Smooth muscle cell (in vitro differentiated cells): ENCODE measurements around the gene GSE1. TPM values are rescaled to one million over a fixed set of nuclear protein-coding genes. Genes with fewer than 3 reads are reported as not detected.

ENCODE experiments used
- DNase-seq: peaks from one replicate; lab custom pipeline; 2025; ENCODE audit not compliant: unreplicated experiment; lab: John Stamatoyannopoulos, UW
- H2AFZ ChIP-seq: fragments of 200-600 bp; sonication (generic); 2 replicates; pipeline ENCODE4 v1.6.0; 2016; ENCODE audit warnings: antibody characterized with exemption, low read depth, mild to moderate bottlenecking
- H3F3A ChIP-seq: fragments of 200-600 bp; sonication (generic); 2 replicates; pipeline ENCODE4 v1.6.0; 2017; ENCODE audit warnings: antibody characterized with exemption, low read depth
- H3K27ac ChIP-seq: fragments of 200-600 bp; sonication (generic); 2 replicates; pipeline ENCODE4 v1.5.1; 2016; ENCODE audit warnings: low read depth, mild to moderate bottlenecking
- H3K27me3 ChIP-seq: fragments of 200-600 bp; sonication (generic); 2 replicates; pipeline ENCODE4 v1.6.1; 2016; ENCODE audit warnings: low read depth, mild to moderate bottlenecking
- H3K36me3 ChIP-seq: fragments of 200-600 bp; sonication (generic); 2 replicates; pipeline ENCODE4 v1.5.1; 2016; ENCODE audit warnings: low read depth
- H3K4me1 ChIP-seq: fragments of 200-600 bp; sonication (generic); 2 replicates; pipeline ENCODE4 v1.5.1; 2016; ENCODE audit warnings: low read depth
- H3K4me2 ChIP-seq: fragments of 200-600 bp; sonication (generic); 2 replicates; pipeline ENCODE4 v1.6.0; 2016; ENCODE audit warnings: mild to moderate bottlenecking
- H3K4me3 ChIP-seq: fragments of 200-600 bp; sonication (generic); 2 replicates; pipeline ENCODE4 v1.5.1; 2016; ENCODE audit warnings: mild to moderate bottlenecking
- H3K79me2 ChIP-seq: fragments of 200-600 bp; sonication (generic); 2 replicates; pipeline ENCODE4 v1.6.0; 2016; ENCODE audit warnings: low read depth, mild to moderate bottlenecking
- H3K9ac ChIP-seq: fragments of 200-600 bp; sonication (generic); 2 replicates; pipeline ENCODE4 v1.6.0; 2016; ENCODE audit warnings: low read depth
- H3K9me3 ChIP-seq: fragments of 200-600 bp; sonication (generic); replicated peaks from 2 replicates; pipeline ENCODE4 v1.5.1; 2016; ENCODE audit warnings: low read depth
- H4K20me1 ChIP-seq: fragments of 200-600 bp; sonication (generic); 2 replicates; pipeline ENCODE4 v1.6.0; 2016; ENCODE audit warnings: low read depth
- WGBS: methylation state at CpG from one replicate; pipeline ENCODE4 v1.1.7; 2016; ENCODE audit warnings: low lambda C conversion rate; 5-methylcytosine and 5-hydroxymethylcytosine counted together
- polyA plus RNA-seq: library from polyadenylated mRNA; unstranded; fragments of >200 nt; fragmentation: Nextera tagmentation; extraction: Ambion mirVana; gene quantifications from 2 replicates; pipeline ENCODE4 v1.2.1, GENCODE V29; 2016
- total RNA-seq: library from RNA; depleted of rRNA; stranded (reverse); fragments of >200 nt; gene quantifications from 2 replicates; pipeline ENCODE4 v1.2.3, GENCODE V29; 2014
- TF ChIP-seq, protein P1 (sequence below): fragments of 200-600 bp; sonication (generic); IDR thresholded peaks from 2 replicates; pipeline ENCODE4 v1.5.1; 2017; ENCODE audit warnings: borderline replicate concordance, mild to moderate bottlenecking, antibody characterized with exemption; ENCODE audit not compliant: insufficient read depth, poor library complexity, severe bottlenecking

Gene GSE1
- total and polyA plus RNA-seq, 2 experiments from 2014 or later, result 13.6 to 27.7 TPM

DNA sequence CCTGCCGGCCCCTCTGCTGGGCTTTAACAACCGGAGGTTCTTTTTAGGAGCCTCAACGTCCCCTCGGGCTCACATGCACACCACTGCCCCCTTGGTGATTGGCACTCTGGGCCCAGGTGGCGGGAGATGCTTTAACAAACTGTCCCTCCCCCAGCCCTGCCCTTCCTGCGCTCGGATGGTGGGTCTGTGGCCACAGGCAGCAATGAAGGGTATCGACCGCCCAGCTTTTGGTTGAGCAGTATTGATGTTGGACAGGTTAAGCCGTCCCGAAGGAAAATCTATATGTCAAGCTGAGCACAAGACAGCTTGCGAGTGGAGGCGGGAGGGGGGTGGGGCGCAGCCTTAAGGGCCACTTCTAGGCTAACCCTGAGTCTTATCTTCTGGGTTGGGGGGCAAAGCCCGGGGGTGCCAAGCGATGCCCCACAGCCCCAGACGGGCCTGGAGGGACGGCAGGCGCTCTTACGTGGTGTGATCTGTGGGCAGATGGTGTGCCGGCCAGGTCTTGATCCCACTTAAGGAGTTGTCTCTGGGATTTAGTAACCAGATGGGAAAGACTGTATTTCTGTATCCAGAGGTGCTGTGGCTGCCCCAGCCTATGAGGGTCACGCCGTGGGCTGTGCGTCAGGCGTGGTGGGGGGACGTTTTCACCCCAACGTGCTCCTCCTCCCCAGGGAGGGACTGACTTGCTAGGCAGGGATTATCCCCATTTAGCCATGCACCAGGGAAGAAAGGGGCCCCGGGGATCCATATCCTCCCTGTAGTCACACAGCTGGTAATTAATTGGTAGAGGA is 6.2 kb downstream of the GSE1 start:
- H3K9me3 ChIP-seq, result no peaks in the 10 kb centered on the region
- H3K36me3 ChIP-seq, result no peaks in the 10 kb centered on the region
- no peak overlapping the region for H3K4me3 ChIP-seq
- H3K27me3 ChIP-seq, result no peaks in the 10 kb centered on the region
- H3K4me2 ChIP-seq, result no peak overlapping the region
- peaks cover 49% of the 10 kb centered on the region for H3K79me2 ChIP-seq
- peaks cover 35% of the 10 kb centered on the region for H3K4me1 ChIP-seq
- no peak overlapping the region for H2AFZ ChIP-seq
- no peak overlapping the region for H3K9ac ChIP-seq
- H4K20me1 ChIP-seq, result peaks cover 100% of the 10 kb centered on the region
- no peak for DNase-seq
- WGBS, result 93% methylated on average over 28 of the region's 28 CpGs
- H3F3A ChIP-seq, result peaks cover 6% of the 10 kb centered on the region
- H3K27ac ChIP-seq, result no peak overlapping the region
- TF ChIP-seq, protein P1, sequence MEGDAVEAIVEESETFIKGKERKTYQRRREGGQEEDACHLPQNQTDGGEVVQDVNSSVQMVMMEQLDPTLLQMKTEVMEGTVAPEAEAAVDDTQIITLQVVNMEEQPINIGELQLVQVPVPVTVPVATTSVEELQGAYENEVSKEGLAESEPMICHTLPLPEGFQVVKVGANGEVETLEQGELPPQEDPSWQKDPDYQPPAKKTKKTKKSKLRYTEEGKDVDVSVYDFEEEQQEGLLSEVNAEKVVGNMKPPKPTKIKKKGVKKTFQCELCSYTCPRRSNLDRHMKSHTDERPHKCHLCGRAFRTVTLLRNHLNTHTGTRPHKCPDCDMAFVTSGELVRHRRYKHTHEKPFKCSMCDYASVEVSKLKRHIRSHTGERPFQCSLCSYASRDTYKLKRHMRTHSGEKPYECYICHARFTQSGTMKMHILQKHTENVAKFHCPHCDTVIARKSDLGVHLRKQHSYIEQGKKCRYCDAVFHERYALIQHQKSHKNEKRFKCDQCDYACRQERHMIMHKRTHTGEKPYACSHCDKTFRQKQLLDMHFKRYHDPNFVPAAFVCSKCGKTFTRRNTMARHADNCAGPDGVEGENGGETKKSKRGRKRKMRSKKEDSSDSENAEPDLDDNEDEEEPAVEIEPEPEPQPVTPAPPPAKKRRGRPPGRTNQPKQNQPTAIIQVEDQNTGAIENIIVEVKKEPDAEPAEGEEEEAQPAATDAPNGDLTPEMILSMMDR, result no peak

DNA sequence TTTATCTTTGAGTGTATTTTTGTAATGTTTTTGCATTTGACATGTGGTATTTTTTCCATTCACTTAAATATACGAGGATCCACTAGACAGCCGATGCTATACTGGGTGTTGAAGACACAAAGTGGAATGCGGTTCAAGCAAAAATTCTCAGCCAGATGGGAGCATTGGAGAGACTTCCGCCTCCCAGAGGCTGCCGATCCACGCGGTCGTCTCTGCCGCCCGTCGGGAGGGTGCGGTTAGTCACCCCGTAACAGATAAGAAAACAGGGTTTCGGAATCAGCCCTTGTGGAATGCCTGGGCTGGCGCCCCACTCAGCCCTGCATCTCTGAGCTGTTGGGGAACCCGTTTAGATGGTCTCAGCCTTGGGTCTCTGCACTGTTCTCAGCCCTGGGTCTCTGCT is 7.3 kb downstream of the GSE1 start:
- H3K4me2 ChIP-seq, result no peak overlapping the region
- no peaks in the 10 kb centered on the region for H3F3A ChIP-seq
- no peaks in the 10 kb centered on the region for H3K9me3 ChIP-seq
- H4K20me1 ChIP-seq, result peaks cover 100% of the 10 kb centered on the region
- no peaks in the 10 kb centered on the region for H3K36me3 ChIP-seq
- DNase-seq, result no peak
- peaks cover 30% of the 10 kb centered on the region for H3K4me1 ChIP-seq
- no peak overlapping the region for H3K9ac ChIP-seq
- no peaks in the 10 kb centered on the region for H3K27me3 ChIP-seq
- TF ChIP-seq, protein P1, result no peak
- no peak overlapping the region for H3K4me3 ChIP-seq
- peaks cover 56% of the 10 kb centered on the region for H3K79me2 ChIP-seq
- 95% methylated on average over 16 of the region's 16 CpGs for WGBS
- H2AFZ ChIP-seq, result no peak overlapping the region
- H3K27ac ChIP-seq, result no peak overlapping the region

DNA sequence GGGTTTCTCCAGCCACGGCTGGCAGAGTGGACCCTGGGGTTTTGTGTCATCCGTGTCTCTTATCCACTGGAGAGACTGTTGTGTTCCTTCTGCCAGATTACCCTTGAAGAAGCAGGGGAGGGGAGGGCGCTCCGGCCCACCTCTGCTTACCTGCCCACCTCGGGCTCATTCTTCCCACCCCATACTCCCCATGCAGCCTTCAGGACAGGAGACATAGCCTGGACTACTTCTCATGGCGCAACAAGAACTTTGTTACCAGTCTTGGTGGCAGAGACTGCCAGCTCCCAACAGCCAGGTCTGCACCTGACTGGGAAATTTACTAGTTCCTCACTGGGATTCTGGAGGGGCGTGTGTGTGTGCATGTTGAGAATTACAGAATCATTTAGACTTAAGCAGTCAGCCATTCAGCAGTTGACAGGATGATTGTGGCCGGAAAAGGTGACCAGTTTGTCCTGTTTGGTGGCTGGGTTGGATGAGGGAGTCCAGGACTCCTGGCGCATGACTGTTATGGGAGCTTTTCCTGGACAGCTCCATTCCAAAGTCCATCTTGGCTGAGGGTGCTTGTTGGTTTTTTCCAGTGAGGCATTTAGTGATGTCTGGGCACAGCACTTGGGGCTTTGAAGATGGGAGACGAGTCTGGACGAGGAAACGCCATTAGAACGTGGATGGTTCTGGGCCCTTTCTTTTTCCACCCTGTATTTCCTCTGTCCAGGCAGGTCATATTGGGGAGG is 8.7 kb downstream of the GSE1 start:
- TF ChIP-seq, protein P1, result no peak
- no peaks in the 10 kb centered on the region for H3K27me3 ChIP-seq
- H3K4me2 ChIP-seq, result no peak overlapping the region
- H3K4me3 ChIP-seq, result no peak overlapping the region
- H4K20me1 ChIP-seq, result peaks cover 100% of the 10 kb centered on the region
- peaks cover 71% of the 10 kb centered on the region for H3K79me2 ChIP-seq
- H3K36me3 ChIP-seq, result no peaks in the 10 kb centered on the region
- WGBS, result 84% methylated on average over 13 of the region's 13 CpGs
- no peak overlapping the region for H3K9ac ChIP-seq
- no peak overlapping the region for H2AFZ ChIP-seq
- no peaks in the 10 kb centered on the region for H3K9me3 ChIP-seq
- H3F3A ChIP-seq, result no peaks in the 10 kb centered on the region
- no peak for DNase-seq
- H3K27ac ChIP-seq, result no peak overlapping the region
- H3K4me1 ChIP-seq, result peaks cover 30% of the 10 kb centered on the region
